Ishikawa (cell line): ENCODE measurements around the gene GGTLC1.

Source experiments
- CEBPB ChIP-seq: IDR thresholded peaks from 2 replicates; pipeline ENCODE4 v1.6.1; 2012
- EP300 ChIP-seq: IDR thresholded peaks from 2 replicates; pipeline ENCODE4 v1.6.1; 2012; ENCODE audit warnings: borderline replicate concordance
- RAD21 ChIP-seq: IDR thresholded peaks from 2 replicates; pipeline ENCODE4 v1.6.1; 2012; ENCODE audit warnings: low read depth
- TCF12 ChIP-seq: IDR thresholded peaks from 2 replicates; pipeline ENCODE4 v1.6.1; 2012; ENCODE audit warnings: low read depth

- TF ChIP-seq EP300: no peak
- TF ChIP-seq RAD21: no peak
- TF ChIP-seq CEBPB: no peak
- TF ChIP-seq TCF12: no peak
These were observed 13.6 kb downstream of the GGTLC1 start for GRCh38 chr20:23974966-23975365.
